Testis (tissue), 3 donors: Measurements from ENCODE around the gene RAD18. TPM values are rescaled to one million over a fixed set of nuclear protein-coding genes. Genes with fewer than 3 reads are reported as not detected.

Experiments
- DNase-seq: peaks from one replicate; pipeline ENCODE4 v3.0.0-alpha.2; 2019
- H3K27ac ChIP-seq, 2 donors: fragments of 200-600 bp; sonication (generic); one replicate each; pipeline ENCODE4 v1.5.1; 2019
- H3K27me3 ChIP-seq: fragments of 200-600 bp; sonication (generic); one replicate; pipeline ENCODE4 v1.5.1; 2019
- H3K36me3 ChIP-seq: fragments of 200-600 bp; sonication (generic); one replicate; pipeline ENCODE4 v1.5.1; 2017; ENCODE audit warnings: low read depth; ENCODE audit errors: missing control alignments
- H3K4me1 ChIP-seq: fragments of 200-600 bp; sonication (generic); one replicate; pipeline ENCODE4 v1.5.1; 2019
- H3K4me3 ChIP-seq, 2 donors: fragments of 200-600 bp; sonication (generic); one replicate each; pipeline ENCODE4 v1.5.1; 2017 to 2019
- H3K9me3 ChIP-seq: fragments of 200-600 bp; sonication (generic); one replicate; pipeline ENCODE4 v1.5.1; 2017
- POLR2A ChIP-seq: fragments of 450-650 bp; IDR thresholded peaks from one replicate; pipeline ENCODE4 v1.6.1; 2017; ENCODE audit warnings: antibody characterized with exemption, mild to moderate bottlenecking, moderate library complexity
- WGBS, 2 donors: methylation state at CpG; one replicate each; pipeline ENCODE4 v1.1.5; 2018; 5-methylcytosine and 5-hydroxymethylcytosine counted together
- intact Hi-C: fragments of 100-400 bp; cut with DNase I; formaldehyde crosslinking; loops from one replicate; pipeline ENCODE4 v1.15.1; 2023; ENCODE audit warnings: low total_unique reads
- polyA plus RNA-seq: library from polyadenylated mRNA; stranded (reverse); fragments of 350-450 nt; fragmentation: Illumina TruSeq; extraction: RNeasy Lipid Tissue Mini Kit (QIAGEN cat#74804); gene quantifications from one replicate; pipeline ENCODE4 v1.2.3, GENCODE V29; 2014; ENCODE audit warnings: low read depth, low replicate concordance; ENCODE audit not compliant: insufficient read depth
- total RNA-seq, 2 donors: library from RNA; depleted of rRNA; stranded (reverse); fragments of >200 nt; gene quantifications; one replicate each; pipeline ENCODE4 v1.2.3, GENCODE V29; 2016
- TF ChIP-seq, protein P1 (sequence below), 3 experiments: fragments of 450-650 bp in 2 of 3; fragments of 200-600 bp in 1 of 3; sonication (generic) in 1 of 3; IDR thresholded peaks; one replicate each; pipeline ENCODE4 v1.5.1; 2016 to 2019; ENCODE audit warnings: antibody characterized with exemption in 3 of 3, mild to moderate bottlenecking in 2 of 3, moderate library complexity in 1 of 3

Gene RAD18
- total and polyA plus RNA-seq, 3 donors from 2014 or later: 7.6 to 27.0 (median 18.8) TPM

DNA sequence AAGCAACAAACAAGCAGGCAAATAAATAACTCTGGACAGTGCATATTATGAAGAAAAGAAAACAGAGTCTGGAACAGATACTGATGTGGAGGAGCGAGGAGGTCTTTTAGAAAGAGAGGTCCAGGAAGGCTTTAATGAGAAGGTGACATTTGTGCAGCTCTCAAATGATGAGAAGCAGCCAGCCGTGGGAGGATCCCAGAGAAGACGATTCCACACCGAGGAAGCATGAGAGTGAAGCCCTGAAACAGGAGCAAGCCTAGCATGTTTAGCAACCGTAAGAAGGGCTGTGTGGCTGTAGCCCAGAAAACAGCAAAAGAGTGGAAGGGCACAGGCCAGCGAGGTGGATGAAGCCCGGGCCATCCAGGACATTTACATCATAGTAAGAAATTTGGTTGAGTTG lies 93.1 kb downstream of the RAD18 start:
- Histone ChIP-seq H3K27me3 (no peaks in the 10 kb centered on the region), H3K9me3 (no peaks in the 10 kb centered on the region), H3K27ac (no peak overlapping the region), H3K4me3 (no peak overlapping the region), H3K36me3 (no peaks in the 10 kb centered on the region), H3K4me1 (no peaks in the 10 kb centered on the region)
- intact Hi-C loops: no loop called here
- WGBS, 2 donors: 39 to 55% methylated on average over 7 of the region's 7 CpGs
- TF ChIP-seq POLR2A: no peak
- TF ChIP-seq, protein P1, sequence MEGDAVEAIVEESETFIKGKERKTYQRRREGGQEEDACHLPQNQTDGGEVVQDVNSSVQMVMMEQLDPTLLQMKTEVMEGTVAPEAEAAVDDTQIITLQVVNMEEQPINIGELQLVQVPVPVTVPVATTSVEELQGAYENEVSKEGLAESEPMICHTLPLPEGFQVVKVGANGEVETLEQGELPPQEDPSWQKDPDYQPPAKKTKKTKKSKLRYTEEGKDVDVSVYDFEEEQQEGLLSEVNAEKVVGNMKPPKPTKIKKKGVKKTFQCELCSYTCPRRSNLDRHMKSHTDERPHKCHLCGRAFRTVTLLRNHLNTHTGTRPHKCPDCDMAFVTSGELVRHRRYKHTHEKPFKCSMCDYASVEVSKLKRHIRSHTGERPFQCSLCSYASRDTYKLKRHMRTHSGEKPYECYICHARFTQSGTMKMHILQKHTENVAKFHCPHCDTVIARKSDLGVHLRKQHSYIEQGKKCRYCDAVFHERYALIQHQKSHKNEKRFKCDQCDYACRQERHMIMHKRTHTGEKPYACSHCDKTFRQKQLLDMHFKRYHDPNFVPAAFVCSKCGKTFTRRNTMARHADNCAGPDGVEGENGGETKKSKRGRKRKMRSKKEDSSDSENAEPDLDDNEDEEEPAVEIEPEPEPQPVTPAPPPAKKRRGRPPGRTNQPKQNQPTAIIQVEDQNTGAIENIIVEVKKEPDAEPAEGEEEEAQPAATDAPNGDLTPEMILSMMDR (IDR thresholded peaks at IDR 0.05): no peak
- DNase-seq: no peak

DNA sequence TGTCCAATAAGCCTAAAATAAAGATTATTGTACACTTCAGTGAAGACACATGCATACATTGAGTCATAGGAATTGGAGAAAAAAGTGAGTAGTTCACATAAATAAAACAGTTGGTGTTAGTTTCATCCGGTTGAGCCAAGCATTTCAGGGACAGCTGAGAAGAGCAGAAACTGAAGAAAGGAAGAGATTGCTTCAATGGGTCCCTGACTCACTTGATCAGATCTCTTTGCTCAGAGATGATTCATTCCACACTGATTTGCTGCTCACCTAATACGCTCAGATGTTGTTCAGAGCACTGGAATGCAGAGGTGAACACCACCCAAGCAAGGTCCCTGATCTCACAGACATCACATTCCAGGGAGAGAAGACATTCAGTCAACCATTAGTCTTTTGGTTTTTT lies 93.7 kb downstream of the RAD18 start:
- TF ChIP-seq, protein P1 (IDR thresholded peaks at IDR 0.05): no peak
- TF ChIP-seq POLR2A: no peak
- H3K36me3 ChIP-seq: no peaks in the 10 kb centered on the region
- no peaks in the 10 kb centered on the region for H3K4me1 ChIP-seq
- WGBS, 2 donors: 73 to 84% methylated on average over 2 of the region's 2 CpGs
- H3K4me3 ChIP-seq: no peak overlapping the region
- intact Hi-C loops: no loop called here
- no peaks in the 10 kb centered on the region for H3K9me3 ChIP-seq
- H3K27me3 ChIP-seq: no peaks in the 10 kb centered on the region
- H3K27ac ChIP-seq: no peak overlapping the region
- DNase-seq: no peak

DNA sequence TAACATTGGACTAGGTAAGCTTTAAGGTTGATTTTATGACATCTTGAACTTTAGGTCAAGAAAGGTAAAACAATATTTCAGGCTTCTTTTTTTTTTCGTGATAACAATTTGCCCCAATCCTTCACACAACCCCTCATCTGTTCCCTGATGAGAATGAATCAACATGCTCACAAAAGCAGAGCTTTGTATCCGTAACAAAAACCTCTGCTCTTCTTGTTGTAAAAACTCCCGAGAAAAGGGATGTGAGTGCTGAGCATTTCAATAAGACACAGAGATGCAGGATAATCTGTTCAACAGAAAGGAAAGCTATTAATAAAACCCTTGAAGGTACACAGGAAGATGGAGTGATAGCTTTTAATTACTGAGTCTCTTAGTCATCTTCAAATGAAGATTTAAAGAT lies 94.3 kb downstream of the RAD18 start:
- Histone ChIP-seq H3K9me3 (no peaks in the 10 kb centered on the region), H3K27ac (no peak overlapping the region), H3K4me3 (no peak overlapping the region), H3K27me3 (no peaks in the 10 kb centered on the region), H3K4me1 (no peaks in the 10 kb centered on the region), H3K36me3 (no peaks in the 10 kb centered on the region)
- WGBS, 2 donors: 68 to 77% methylated on average over 3 of the region's 3 CpGs
- intact Hi-C loops: no loop called here
- TF ChIP-seq POLR2A: no peak
- TF ChIP-seq, protein P1 (IDR thresholded peaks at IDR 0.05): no peak
- DNase-seq: no peak

DNA sequence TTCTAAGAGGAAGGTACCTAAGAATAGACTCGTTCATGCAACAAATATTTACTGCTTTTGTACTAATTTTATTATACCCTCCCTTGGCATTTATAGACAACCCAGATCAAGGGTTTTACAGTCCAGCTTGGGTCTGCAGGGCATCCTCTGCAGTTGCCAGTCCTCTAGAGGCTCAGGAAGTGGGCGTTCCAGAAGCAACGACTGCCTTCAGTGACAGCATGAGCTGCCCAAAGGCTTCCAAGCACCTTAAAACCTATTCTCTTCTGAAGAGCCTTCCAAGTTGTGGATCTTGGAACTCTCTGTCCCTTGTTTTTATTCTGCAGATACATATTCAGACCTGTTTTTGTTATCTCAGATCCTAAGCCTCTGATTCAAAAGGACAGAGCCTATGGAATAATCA lies 95.6 kb downstream of the RAD18 start:
- H3K36me3 ChIP-seq: no peaks in the 10 kb centered on the region
- no peaks in the 10 kb centered on the region for H3K9me3 ChIP-seq
- 71 to 81% methylated on average over 3 of the region's 3 CpGs for WGBS, 2 donors
- H3K27me3 ChIP-seq: no peaks in the 10 kb centered on the region
- DNase-seq: no peak
- intact Hi-C loops: no loop called here
- H3K4me3 ChIP-seq: no peak overlapping the region
- H3K4me1 ChIP-seq: no peaks in the 10 kb centered on the region
- H3K27ac ChIP-seq: no peak overlapping the region
- TF ChIP-seq, protein P1 (IDR thresholded peaks at IDR 0.05): no peak
- no peak for TF ChIP-seq POLR2A

DNA sequence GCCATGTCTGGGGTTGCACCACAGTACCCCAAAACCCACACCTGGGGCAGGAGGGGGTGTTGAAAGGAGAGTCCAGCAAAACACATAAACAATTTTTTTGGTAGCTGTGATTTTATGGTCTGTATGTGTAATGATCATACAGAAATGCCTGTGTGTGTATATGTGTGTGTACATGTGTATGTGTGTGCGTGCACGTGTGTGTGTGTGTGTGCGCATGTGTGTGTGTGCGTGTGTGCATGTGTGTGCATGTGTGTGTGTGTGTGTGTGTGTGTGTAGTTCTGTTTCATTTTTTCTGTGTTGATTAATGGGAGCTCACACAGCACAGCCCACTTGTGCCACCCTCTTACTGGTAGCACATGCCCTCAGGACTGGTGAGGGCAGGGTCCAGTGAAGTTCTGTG lies 97.6 kb downstream of the RAD18 start:
- intact Hi-C loops: no loop called here
- TF ChIP-seq, protein P1 (IDR thresholded peaks at IDR 0.05): no peak
- TF ChIP-seq POLR2A: no peak
- 70 to 83% methylated on average over 4 of the region's 4 CpGs for WGBS, 2 donors

More for the DNA sequence above, 97.6 kb downstream of the RAD18 start:
- no peak overlapping the region for H3K27ac ChIP-seq
- H3K36me3 ChIP-seq: no peaks in the 10 kb centered on the region
- no peak overlapping the region for H3K4me3 ChIP-seq
- H3K9me3 ChIP-seq: no peaks in the 10 kb centered on the region
- no peak for DNase-seq
- H3K4me1 ChIP-seq: no peaks in the 10 kb centered on the region
- no peaks in the 10 kb centered on the region for H3K27me3 ChIP-seq
